K562 (cell line): ENCODE measurements around the gene OGFR. TPM values are rescaled to one million over a fixed set of nuclear protein-coding genes. Genes with fewer than 3 reads are reported as not detected.

Experiments used
- CBX1 ChIP-seq: sonication (generic); IDR thresholded peaks from 2 replicates; pipeline ENCODE4 v1.6.1; 2016; ENCODE audit warnings: antibody characterized with exemption, low read depth, mild to moderate bottlenecking
- CEBPB ChIP-seq: fragments of 450-650 bp; IDR thresholded peaks from 2 replicates; pipeline ENCODE4 v1.6.1; 2016; ENCODE audit warnings: missing genetic modification characterization, missing compliant biosample characterization
- HDAC3 ChIP-seq: fragments of 450-650 bp; IDR thresholded peaks from 2 replicates; pipeline ENCODE4 v1.6.1; 2018; ENCODE audit warnings: borderline replicate concordance, mild to moderate bottlenecking, moderate library complexity; ENCODE audit not compliant: partially characterized antibody
- HLTF ChIP-seq: fragments of 450-650 bp; IDR thresholded peaks from 2 replicates; pipeline ENCODE4 v1.6.1; 2016
- NCOA1 ChIP-seq: fragments of 450-650 bp; IDR thresholded peaks from 2 replicates; pipeline ENCODE4 v1.6.1; 2016; ENCODE audit warnings: low read depth
- SMAD4 ChIP-seq: fragments of 250-450 bp; sonication (Bioruptor Pico); conservative IDR thresholded peaks from 2 replicates; pipeline ENCODE4 v1.8.0; 2021; ENCODE audit warnings: inconsistent platforms, mild to moderate bottlenecking, moderate library complexity
- ZBTB7A ChIP-seq: IDR thresholded peaks from 2 replicates; pipeline ENCODE4 v1.6.1; 2011; ENCODE audit warnings: low read depth, mild to moderate bottlenecking, low read length, moderate library complexity, borderline replicate concordance; ENCODE audit not compliant: control insufficient read depth
- ZNF232 ChIP-seq: sonication (generic); formaldehyde crosslinking; IDR thresholded peaks from 2 replicates; pipeline ENCODE4 v1.8.0; 2022; ENCODE audit warnings: mild to moderate bottlenecking, missing genetic modification reagents
- ZNF644 ChIP-seq: fragments of 200-800 bp; sonication (Bioruptor generic); IDR thresholded peaks from 2 replicates; pipeline ENCODE4 v1.6.1; 2016; ENCODE audit warnings: low read depth, missing genetic modification characterization, missing compliant biosample characterization
- ZNF780A ChIP-seq: fragments of 250-450 bp; sonication (Bioruptor Pico); IDR thresholded peaks from 2 replicates; pipeline ENCODE4 v1.5.0; 2021; ENCODE audit warnings: mild to moderate bottlenecking
- ZNF830 ChIP-seq: fragments of 250-450 bp; sonication (Bioruptor Pico); IDR thresholded peaks from 2 replicates; pipeline ENCODE4 v1.5.0; 2021; ENCODE audit warnings: mild to moderate bottlenecking
- polyA plus RNA-seq, 8 experiments: library from polyadenylated mRNA; depleted of rRNA in 4 of 8; stranded (reverse) in 5 of 8; unstranded in 3 of 8; fragments of >200 nt; fragmentation: Nextera tagmentation in 2 of 8; fragmentation: Illumina TruSeq in 1 of 8; extraction: Ambion mirVana in 2 of 8; extraction: Trizol in 1 of 8; gene quantifications; 2 replicates each; pipeline versions ENCODE4 v1.2.1 to v1.2.3, GENCODE V29; 2011 to 2014; ENCODE audit warnings: inconsistent platforms in 1 of 8, missing spikeins in 1 of 8
- total RNA-seq, 7 experiments: library from RNA; depleted of rRNA in 6 of 7; stranded (reverse); fragments of >200 nt in 6 of 7; fragmentation: Illumina TruSeq in 2 of 7; extraction: Trizol in 2 of 7; gene quantifications; 2 replicates each; pipeline versions ENCODE4 v1.2.1 to v1.2.3, GENCODE V29; 2011 to 2021; ENCODE audit warnings: low replicate concordance in 1 of 7
- TF ChIP-seq, protein P1 (sequence below), 2 experiments: fragments of 450-650 bp in 1 of 2; sonication (generic) in 1 of 2; formaldehyde crosslinking; conservative IDR thresholded peaks; 2 replicates each; pipeline versions ENCODE4 v1.4.0 to v1.8.1; 2020 to 2022; ENCODE audit warnings: mild to moderate bottlenecking in 1 of 2, missing genetic modification reagents in 1 of 2

The OGFR gene
- total and polyA plus RNA-seq, 9 of the 15 experiments (the other 6 are each of a cell fraction or from before 2014, with no cell fraction given), result 0.39 to 56.3 (median 17.5) TPM

DNA sequence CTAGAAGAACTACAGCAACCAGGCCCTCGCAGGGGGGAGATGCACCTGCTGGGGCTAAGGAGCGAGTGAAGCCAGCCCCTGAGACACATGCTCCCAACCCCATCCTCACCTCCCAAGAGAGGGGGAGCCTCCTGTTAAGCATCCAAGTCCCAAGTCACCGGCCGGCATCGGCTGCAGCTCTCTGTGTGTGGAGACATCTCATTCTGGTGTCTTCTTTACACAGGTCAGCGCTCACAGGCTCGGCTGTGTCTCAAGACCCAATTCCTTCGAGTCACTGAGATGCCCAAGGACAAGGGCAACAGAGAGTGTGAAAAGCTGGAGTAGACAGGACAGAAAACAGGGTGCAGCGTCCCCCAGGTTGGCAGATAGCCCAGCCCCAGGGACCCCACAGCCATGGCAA is 29.4 kb upstream of the OGFR start (continued):
- TF ChIP-seq CEBPB (tag), result no peak
- no peak for TF ChIP-seq ZNF644
- TF ChIP-seq SMAD4 (CRISPR knock-in tag), result no peak
- no peak for TF ChIP-seq HDAC3
- TF ChIP-seq, protein P1, sequence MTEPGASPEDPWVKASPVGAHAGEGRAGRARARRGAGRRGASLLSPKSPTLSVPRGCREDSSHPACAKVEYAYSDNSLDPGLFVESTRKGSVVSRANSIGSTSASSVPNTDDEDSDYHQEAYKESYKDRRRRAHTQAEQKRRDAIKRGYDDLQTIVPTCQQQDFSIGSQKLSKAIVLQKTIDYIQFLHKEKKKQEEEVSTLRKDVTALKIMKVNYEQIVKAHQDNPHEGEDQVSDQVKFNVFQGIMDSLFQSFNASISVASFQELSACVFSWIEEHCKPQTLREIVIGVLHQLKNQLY (CRISPR knock-in tag; conservative IDR thresholded peaks at IDR 0.05), result no peak
- no peak for TF ChIP-seq HLTF
- no peak for TF ChIP-seq ZNF830 (CRISPR knock-in tag)
- 0 out of 2 replicates have a peak, but pooled peaks have one; percentile 14 for TF ChIP-seq ZBTB7A
- no peak for TF ChIP-seq ZNF232 (CRISPR knock-in tag)
- TF ChIP-seq NCOA1, result no peak
- TF ChIP-seq ZNF780A, result no peak
- no peak for TF ChIP-seq CBX1
- TF ChIP-seq, all 486 proteins: peak for 7
